ENCODE results near the gene AHSA1. TPM values are rescaled to one million over a fixed set of nuclear protein-coding genes. Genes with fewer than 3 reads are reported as not detected.

Gene AHSA1
- total RNA-seq, 1 donor from 2014 or later, result 85.9 TPM

DNA sequence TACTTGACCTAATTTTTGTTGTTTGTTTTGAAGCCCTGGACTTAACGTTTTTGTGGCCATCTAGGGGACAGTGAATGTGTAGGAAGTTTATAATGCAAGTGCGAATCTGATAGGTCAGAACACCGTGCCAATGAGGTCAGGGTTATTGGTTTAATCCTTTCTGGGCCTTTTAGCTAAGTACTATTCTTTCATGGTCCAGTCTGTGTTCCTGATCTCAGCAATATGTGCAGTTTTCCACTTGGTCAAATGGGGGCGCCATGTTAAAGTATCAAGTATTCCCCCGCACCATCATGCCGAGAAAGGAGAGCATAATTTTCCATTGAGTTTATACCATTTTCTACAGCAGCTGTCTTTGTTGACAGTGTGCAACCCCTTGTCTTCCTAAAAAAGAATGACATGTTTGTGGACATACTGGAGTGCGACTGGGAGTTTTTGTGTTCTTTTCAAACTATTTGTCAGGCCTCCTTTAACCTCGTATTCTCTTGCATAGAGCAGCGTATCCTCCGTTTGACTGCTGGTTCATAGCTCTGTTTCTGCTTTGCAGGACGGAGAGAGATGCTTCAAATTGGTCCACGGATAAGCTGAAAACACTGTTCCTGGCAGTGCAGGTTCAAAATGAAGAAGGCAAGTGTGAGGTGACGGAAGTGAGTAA is 1.3 kb downstream of the AHSA1 start:
- Histone ChIP-seq H3K4me3 (peak overlapping the region; percentile 59 to 91), H3K27ac (peak overlapping the region; percentile 99), H3K4me1 (peaks cover 31% of the 10 kb centered on the region), H3K27me3 (no peaks in the 10 kb centered on the region), H3K36me3 (peaks cover 0 to 47% of the 10 kb centered on the region in 2 donors), H3K9me3 (no peaks in the 10 kb centered on the region)
- TF ChIP-seq, protein P1, sequence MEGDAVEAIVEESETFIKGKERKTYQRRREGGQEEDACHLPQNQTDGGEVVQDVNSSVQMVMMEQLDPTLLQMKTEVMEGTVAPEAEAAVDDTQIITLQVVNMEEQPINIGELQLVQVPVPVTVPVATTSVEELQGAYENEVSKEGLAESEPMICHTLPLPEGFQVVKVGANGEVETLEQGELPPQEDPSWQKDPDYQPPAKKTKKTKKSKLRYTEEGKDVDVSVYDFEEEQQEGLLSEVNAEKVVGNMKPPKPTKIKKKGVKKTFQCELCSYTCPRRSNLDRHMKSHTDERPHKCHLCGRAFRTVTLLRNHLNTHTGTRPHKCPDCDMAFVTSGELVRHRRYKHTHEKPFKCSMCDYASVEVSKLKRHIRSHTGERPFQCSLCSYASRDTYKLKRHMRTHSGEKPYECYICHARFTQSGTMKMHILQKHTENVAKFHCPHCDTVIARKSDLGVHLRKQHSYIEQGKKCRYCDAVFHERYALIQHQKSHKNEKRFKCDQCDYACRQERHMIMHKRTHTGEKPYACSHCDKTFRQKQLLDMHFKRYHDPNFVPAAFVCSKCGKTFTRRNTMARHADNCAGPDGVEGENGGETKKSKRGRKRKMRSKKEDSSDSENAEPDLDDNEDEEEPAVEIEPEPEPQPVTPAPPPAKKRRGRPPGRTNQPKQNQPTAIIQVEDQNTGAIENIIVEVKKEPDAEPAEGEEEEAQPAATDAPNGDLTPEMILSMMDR (IDR thresholded peaks at IDR 0.05), result peak in 1 of 3 experiments; percentile 40
- TF ChIP-seq POLR2AphosphoS5 (IDR thresholded peaks at IDR 0.05; ENCODE audit: insufficient read depth in 1 of 2, low read depth in 1 of 2), result no peak
- intact Hi-C loops (cut with DNase I), result no loop called here
- no peak for DNase-seq (ENCODE audit: extremely low spot score in 2 of 2)

GRCh38 chr14:77467801-77468200 is 9.9 kb downstream of the AHSA1 start:
- Histone ChIP-seq H3K9me3 (no peaks in the 10 kb centered on the region), H3K36me3 (peaks cover 0 to 67% of the 10 kb centered on the region in 2 donors), H3K4me3 (no peak overlapping the region), H3K27me3 (no peaks in the 10 kb centered on the region), H3K4me1 (no peaks in the 10 kb centered on the region), H3K27ac (no peak overlapping the region)
- intact Hi-C loops (cut with DNase I), result no loop called here
- no peak for DNase-seq (ENCODE audit: extremely low spot score in 2 of 2)
- TF ChIP-seq, protein P1 (IDR thresholded peaks at IDR 0.05), result no peak
- no peak for TF ChIP-seq POLR2AphosphoS5 (IDR thresholded peaks at IDR 0.05; ENCODE audit: insufficient read depth in 1 of 2, low read depth in 1 of 2)
- TF ChIP-seq POLR2A (IDR thresholded peaks at IDR 0.05), result no peak

DNA sequence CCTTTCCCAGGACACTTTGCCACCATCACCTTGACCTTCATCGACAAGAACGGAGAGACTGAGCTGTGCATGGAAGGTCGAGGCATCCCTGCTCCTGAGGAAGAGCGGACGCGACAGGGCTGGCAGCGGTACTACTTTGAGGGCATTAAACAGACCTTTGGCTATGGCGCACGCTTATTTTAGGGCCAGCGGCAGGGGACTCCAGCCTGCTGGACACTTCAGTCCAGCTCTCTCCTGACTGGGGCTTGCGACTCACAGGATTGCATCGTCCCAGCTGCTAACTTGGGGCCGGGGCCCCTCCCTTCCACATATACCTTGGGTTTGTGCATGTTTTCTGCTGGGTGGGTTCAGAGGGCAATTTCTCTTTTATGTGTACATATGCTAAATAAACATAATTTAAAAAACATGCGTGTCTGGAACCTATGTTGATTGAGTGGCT is 11.2 kb downstream of the AHSA1 start:
- Histone ChIP-seq H3K36me3 (peaks cover 0 to 55% of the 10 kb centered on the region in 2 donors), H3K4me3 (no peak overlapping the region), H3K4me1 (no peaks in the 10 kb centered on the region), H3K9me3 (no peaks in the 10 kb centered on the region), H3K27me3 (no peaks in the 10 kb centered on the region), H3K27ac (no peak overlapping the region)
- no peak for TF ChIP-seq POLR2AphosphoS5 (IDR thresholded peaks at IDR 0.05; ENCODE audit: insufficient read depth in 1 of 2, low read depth in 1 of 2)
- DNase-seq (ENCODE audit: extremely low spot score in 2 of 2), result no peak
- intact Hi-C loops (cut with DNase I), result no loop called here

GRCh38 chr14:77469539-77469938 is 11.6 kb downstream of the AHSA1 start:
- H3K9me3 ChIP-seq, result no peaks in the 10 kb centered on the region
- no peak overlapping the region for H3K27ac ChIP-seq
- intact Hi-C loops (cut with DNase I), result no loop called here
- H3K27me3 ChIP-seq, result no peaks in the 10 kb centered on the region
- no peak overlapping the region for H3K4me3 ChIP-seq
- DNase-seq (ENCODE audit: extremely low spot score in 2 of 2), result no peak
- H3K4me1 ChIP-seq, result no peaks in the 10 kb centered on the region
- TF ChIP-seq, protein P1 (IDR thresholded peaks at IDR 0.05), result no peak
- TF ChIP-seq POLR2AphosphoS5 (IDR thresholded peaks at IDR 0.05; ENCODE audit: insufficient read depth in 1 of 2, low read depth in 1 of 2) (no peak), POLR2A (IDR thresholded peaks at IDR 0.05) (no peak)
- H3K36me3 ChIP-seq, result peaks cover 0 to 50% of the 10 kb centered on the region in 2 donors

GRCh38 chr14:77470224-77470870 is 12.5 kb downstream of the AHSA1 start:
- Histone ChIP-seq H3K36me3 (peaks cover 0 to 42% of the 10 kb centered on the region in 2 donors), H3K4me1 (no peaks in the 10 kb centered on the region), H3K9me3 (no peaks in the 10 kb centered on the region), H3K27me3 (no peaks in the 10 kb centered on the region), H3K4me3 (no peak overlapping the region), H3K27ac (no peak overlapping the region)
- no peak for DNase-seq (ENCODE audit: extremely low spot score in 2 of 2)
- TF ChIP-seq POLR2A (IDR thresholded peaks at IDR 0.05), result no peak
- no peak for TF ChIP-seq POLR2AphosphoS5 (IDR thresholded peaks at IDR 0.05; ENCODE audit: insufficient read depth in 1 of 2, low read depth in 1 of 2)
- TF ChIP-seq, protein P1 (IDR thresholded peaks at IDR 0.05), result no peak
- intact Hi-C loops (cut with DNase I), result no loop called here

Data from vagina (tissue), 2 donors.